OCI-LY1 (cell line): ENCODE data around the gene ERCC4.

Experiments
- EZH2 ChIP-seq: fragments of 200-600 bp; sonication (generic), shearing (Covaris generic); IDR thresholded peaks from 2 replicates; pipeline ENCODE4 v1.8.0; 2017; ENCODE audit warnings: borderline replicate concordance, mixed run types, mild to moderate bottlenecking, antibody characterized with exemption, low read length, moderate library complexity, mixed read lengths
- TF ChIP-seq, protein P1 (sequence below): fragments of 200-600 bp; sonication (generic), shearing (Covaris generic); IDR thresholded peaks from 2 replicates; pipeline ENCODE4 v1.5.1; 2017; ENCODE audit warnings: mild to moderate bottlenecking, antibody characterized with exemption, low read length, moderate library complexity, mixed read lengths

DNA sequence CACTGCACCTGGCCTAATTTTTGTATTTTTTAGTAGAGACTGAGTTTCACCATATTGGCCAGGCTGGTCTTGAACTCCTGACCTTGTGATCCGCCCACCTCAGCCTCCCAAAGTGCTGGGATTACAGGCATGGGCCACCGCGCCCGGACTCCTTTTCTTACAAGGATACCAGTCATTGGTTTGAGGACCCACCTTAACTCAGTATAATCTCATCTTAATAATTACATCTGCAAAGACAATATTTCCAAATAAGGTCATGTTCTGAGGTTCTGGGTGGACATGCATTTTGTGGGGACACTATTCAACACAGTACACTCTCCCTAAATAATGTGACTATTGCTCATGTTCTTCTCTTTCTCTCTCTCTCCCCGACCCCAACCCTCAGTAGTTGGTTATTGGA lies 63.7 kb downstream of the ERCC4 start:
- TF ChIP-seq, protein P1, sequence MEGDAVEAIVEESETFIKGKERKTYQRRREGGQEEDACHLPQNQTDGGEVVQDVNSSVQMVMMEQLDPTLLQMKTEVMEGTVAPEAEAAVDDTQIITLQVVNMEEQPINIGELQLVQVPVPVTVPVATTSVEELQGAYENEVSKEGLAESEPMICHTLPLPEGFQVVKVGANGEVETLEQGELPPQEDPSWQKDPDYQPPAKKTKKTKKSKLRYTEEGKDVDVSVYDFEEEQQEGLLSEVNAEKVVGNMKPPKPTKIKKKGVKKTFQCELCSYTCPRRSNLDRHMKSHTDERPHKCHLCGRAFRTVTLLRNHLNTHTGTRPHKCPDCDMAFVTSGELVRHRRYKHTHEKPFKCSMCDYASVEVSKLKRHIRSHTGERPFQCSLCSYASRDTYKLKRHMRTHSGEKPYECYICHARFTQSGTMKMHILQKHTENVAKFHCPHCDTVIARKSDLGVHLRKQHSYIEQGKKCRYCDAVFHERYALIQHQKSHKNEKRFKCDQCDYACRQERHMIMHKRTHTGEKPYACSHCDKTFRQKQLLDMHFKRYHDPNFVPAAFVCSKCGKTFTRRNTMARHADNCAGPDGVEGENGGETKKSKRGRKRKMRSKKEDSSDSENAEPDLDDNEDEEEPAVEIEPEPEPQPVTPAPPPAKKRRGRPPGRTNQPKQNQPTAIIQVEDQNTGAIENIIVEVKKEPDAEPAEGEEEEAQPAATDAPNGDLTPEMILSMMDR = no peak
- TF ChIP-seq EZH2 = no peak
